HUES64 (cell line): ENCODE data around the gene PQBP1.

Experiments
- H3K27ac ChIP-seq: 2 replicates; pipeline ENCODE4 v1.7.0; 2013; ENCODE audit warnings: low read depth, low read length, inconsistent platforms
- H3K27me3 ChIP-seq: 2 replicates; pipeline ENCODE4 v1.6.1; 2013; ENCODE audit warnings: mild to moderate bottlenecking, low read length; ENCODE audit not compliant: insufficient read depth
- H3K36me3 ChIP-seq: 2 replicates; pipeline ENCODE4 v1.6.1; 2013; ENCODE audit warnings: mild to moderate bottlenecking, low read length; ENCODE audit not compliant: insufficient read depth
- H3K4me1 ChIP-seq: 2 replicates; pipeline ENCODE4 v1.6.1; 2013; ENCODE audit warnings: mild to moderate bottlenecking, low read length, moderate library complexity; ENCODE audit not compliant: insufficient read depth
- H3K4me3 ChIP-seq: 2 replicates; pipeline ENCODE4 v1.5.1; 2013; ENCODE audit warnings: mild to moderate bottlenecking, low read length, moderate library complexity
- H3K9ac ChIP-seq: 2 replicates; pipeline ENCODE4 v1.6.1; 2013; ENCODE audit warnings: mild to moderate bottlenecking, low read depth, low read length
- H3K9me3 ChIP-seq: 2 replicates; pipeline ENCODE4 v1.6.1; 2013; ENCODE audit warnings: low read depth, low read length; ENCODE audit not compliant: insufficient read depth
- WGBS: fragments of 150-250, 120-280 bp; methylation state at CpG from one replicate; pipeline ENCODE4 v1.1.7; 2013; ENCODE audit warnings: missing lambda C conversion rate; 5-methylcytosine and 5-hydroxymethylcytosine counted together

The PQBP1 gene

DNA sequence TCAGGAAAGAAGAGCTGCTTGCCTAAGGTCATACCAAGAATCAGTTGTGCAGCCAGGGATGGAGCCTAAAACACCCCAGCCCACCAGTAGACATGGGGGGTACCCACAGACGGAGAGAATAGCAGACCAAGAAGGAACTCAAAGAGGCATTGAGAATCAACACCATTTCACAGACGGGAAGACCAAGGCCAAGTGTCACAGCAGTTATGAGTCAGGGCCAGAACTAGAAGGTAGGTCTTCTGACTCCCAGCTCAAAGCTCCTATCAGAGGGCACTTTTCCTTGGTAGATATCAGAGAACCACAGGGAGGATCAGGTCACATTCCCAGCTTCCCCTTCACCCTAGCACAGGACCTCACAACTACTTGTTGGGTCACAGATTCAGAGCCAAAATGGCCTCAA, 45.2 kb downstream of the PQBP1 start:
- H3K27me3 ChIP-seq, result no peaks in the 10 kb centered on the region
- no peak overlapping the region for H3K4me3 ChIP-seq
- H3K27ac ChIP-seq, result no peak overlapping the region
- peaks cover 19% of the 10 kb centered on the region for H3K36me3 ChIP-seq
- H3K4me1 ChIP-seq, result no peaks in the 10 kb centered on the region
- WGBS, result 78% methylated on average over 2 of the region's 2 CpGs
- H3K9ac ChIP-seq, result no peak overlapping the region
- no peaks in the 10 kb centered on the region for H3K9me3 ChIP-seq

DNA sequence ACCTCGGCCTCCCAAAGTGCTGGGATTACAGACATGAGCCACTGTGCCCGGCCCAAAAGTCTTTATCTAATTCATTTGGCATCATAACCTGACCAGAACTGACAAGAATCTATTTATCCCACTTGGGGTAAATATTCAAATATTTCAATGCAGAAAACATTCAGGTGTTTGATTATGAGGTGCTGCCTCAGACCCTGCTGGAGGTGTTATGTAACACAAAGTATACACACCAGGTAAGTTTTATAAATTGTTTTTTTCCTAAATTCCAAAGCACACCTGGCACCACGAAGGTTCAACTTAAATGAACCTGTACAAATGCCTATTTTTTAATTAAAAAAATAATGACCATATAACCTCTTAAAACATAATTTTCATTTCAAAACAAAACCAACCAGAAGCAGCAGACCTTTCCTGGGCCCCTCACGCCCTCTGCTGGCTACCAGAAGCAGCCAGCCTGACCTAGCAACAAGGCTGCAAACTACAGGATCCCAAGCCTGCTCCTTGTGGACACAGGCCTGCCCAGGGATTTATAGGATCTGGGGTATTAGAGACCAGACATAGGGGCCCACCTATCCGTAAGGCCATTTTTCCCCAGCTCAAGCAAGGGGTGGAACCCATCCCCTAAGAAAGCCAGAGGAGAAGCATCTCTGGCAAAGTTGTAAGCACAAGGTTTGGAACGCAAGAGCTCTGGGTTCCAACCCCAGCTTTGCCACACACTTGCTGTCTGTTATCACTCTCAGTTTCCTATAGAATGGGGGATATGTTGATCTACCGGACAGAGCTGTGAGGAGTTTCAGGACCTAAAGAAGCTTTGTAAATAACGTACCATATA, 48.0 kb downstream of the PQBP1 start:
- Histone ChIP-seq H3K9me3 (no peaks in the 10 kb centered on the region), H3K27ac (no peak overlapping the region; the same call in 1 of the 2 replicates), H3K27me3 (no peaks in the 10 kb centered on the region), H3K9ac (no peak overlapping the region), H3K4me1 (no peaks in the 10 kb centered on the region), H3K4me3 (no peak overlapping the region), H3K36me3 (peaks cover 15% of the 10 kb centered on the region)
- 71% methylated on average over 7 of the region's 8 CpGs for WGBS

DNA sequence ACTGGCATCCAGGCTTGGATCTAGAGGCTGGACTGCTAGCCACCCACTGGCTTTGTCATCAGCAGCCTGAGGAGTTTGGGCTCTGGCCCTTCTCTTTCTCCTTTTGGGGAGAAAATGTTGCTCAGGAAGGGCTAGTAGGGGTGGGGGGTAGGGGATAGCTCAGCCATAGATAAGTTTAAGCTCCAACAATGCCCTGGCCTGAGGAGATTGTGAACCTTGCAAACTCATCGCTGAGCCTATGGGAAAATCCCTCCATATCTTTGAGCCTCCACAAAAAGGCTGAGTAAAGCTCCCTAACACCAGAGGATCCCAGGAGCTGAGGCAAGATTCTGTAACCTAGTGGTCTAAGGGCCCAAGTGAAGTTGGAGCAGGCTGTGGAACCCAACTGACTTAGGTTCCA, 50.9 kb downstream of the PQBP1 start:
- no peak overlapping the region for H3K27ac ChIP-seq
- no peak overlapping the region for H3K9ac ChIP-seq
- no peak overlapping the region for H3K4me3 ChIP-seq
- H3K4me1 ChIP-seq, result no peaks in the 10 kb centered on the region
- H3K36me3 ChIP-seq, result peaks cover 9% of the 10 kb centered on the region
- no peaks in the 10 kb centered on the region for H3K27me3 ChIP-seq
- 88% methylated on average over 1 of the region's 1 CpG for WGBS
- H3K9me3 ChIP-seq, result no peaks in the 10 kb centered on the region
